WTC11 (cell line): ENCODE results near the gene FHOD3. TPM values are rescaled to one million over a fixed set of nuclear protein-coding genes. Genes with fewer than 3 reads are reported as not detected.

Experiments used
- ATAC-seq: fragments of 200-7000 bp; cut with Tn5 transposase; 2 replicates; pipeline ENCODE4 v1.10.0; 2021; ENCODE audit warnings: mild to moderate bottlenecking, moderate library complexity
- CTCF ChIA-PET: fragments of 300-600 bp; sonication (Branson Sonifier 250); formaldehyde crosslinking; loops from one replicate; lab custom pipeline; 2021; ENCODE audit warnings: antibody characterized with exemption; lab: Charles Lee
- POLR2A ChIA-PET: fragments of 350-600 bp; sonication (Branson Sonifier 250); formaldehyde crosslinking; loops from one replicate; lab custom pipeline; 2021; ENCODE audit warnings: antibody characterized with exemption; lab: Charles Lee
- DNase-seq: peaks from one replicate; pipeline ENCODE4 v3.0.0; 2021; ENCODE audit warnings: low spot score
- H3K27ac Mint-ChIP-seq: 2 replicates; pipeline ENCODE4 v1.8.0; 2021; ENCODE audit warnings: mixed read lengths
- H3K27me3 Mint-ChIP-seq: 2 replicates; pipeline ENCODE4 v1.8.0; 2021; ENCODE audit warnings: low read depth, mild to moderate bottlenecking, moderate library complexity, mixed read lengths
- H3K36me3 Mint-ChIP-seq: 2 replicates; pipeline ENCODE4 v1.8.0; 2021; ENCODE audit warnings: mixed read lengths
- H3K4me1 Mint-ChIP-seq: 2 replicates; pipeline ENCODE4 v1.8.0; 2022; ENCODE audit warnings: mixed read lengths
- H3K4me3 Mint-ChIP-seq: 2 replicates; pipeline ENCODE4 v1.8.0; 2021; ENCODE audit warnings: mild to moderate bottlenecking, moderate library complexity, mixed read lengths
- H3K9me3 Mint-ChIP-seq: 2 replicates; pipeline ENCODE4 v1.8.0; 2021; ENCODE audit warnings: mixed read lengths
- AR ChIP-seq: fragments of 250-450 bp; sonication (Bioruptor Pico); IDR thresholded peaks from 2 replicates; pipeline ENCODE4 v1.9.0; 2021; ENCODE audit warnings: mild to moderate bottlenecking
- ATF6 ChIP-seq: sonication (generic); formaldehyde crosslinking; IDR thresholded peaks from 2 replicates; pipeline ENCODE4 v1.8.1; 2023; ENCODE audit warnings: mild to moderate bottlenecking, missing genetic modification reagents
- CDX4 ChIP-seq: fragments of 250-450 bp; sonication (Bioruptor Pico); IDR thresholded peaks from 2 replicates; pipeline ENCODE4 v1.9.0; 2021; ENCODE audit warnings: moderate library complexity, mild to moderate bottlenecking, inconsistent platforms, borderline replicate concordance
- E2F5 ChIP-seq: sonication (generic); formaldehyde crosslinking; IDR thresholded peaks from 2 replicates; pipeline ENCODE4 v1.8.1; 2022; ENCODE audit warnings: mild to moderate bottlenecking, moderate library complexity, missing genetic modification reagents
- ETV6 ChIP-seq: sonication (generic); formaldehyde crosslinking; IDR thresholded peaks from 2 replicates; pipeline ENCODE4 v1.8.1; 2022; ENCODE audit warnings: mild to moderate bottlenecking, missing genetic modification reagents
- FOXJ3 ChIP-seq: sonication (generic); formaldehyde crosslinking; IDR thresholded peaks from 2 replicates; pipeline ENCODE4 v1.9.0; 2021; ENCODE audit warnings: missing genetic modification reagents, mild to moderate bottlenecking, borderline replicate concordance
- FOXK1 ChIP-seq: sonication (generic); formaldehyde crosslinking; IDR thresholded peaks from 2 replicates; pipeline ENCODE4 v1.8.0; 2022; ENCODE audit warnings: mild to moderate bottlenecking, moderate library complexity, missing genetic modification reagents
- HMGXB4 ChIP-seq: sonication (generic); formaldehyde crosslinking; IDR thresholded peaks from 2 replicates; pipeline ENCODE4 v1.8.1; 2023; ENCODE audit warnings: mild to moderate bottlenecking, moderate library complexity, missing genetic modification reagents
- NR3C1 ChIP-seq: sonication (generic); formaldehyde crosslinking; conservative IDR thresholded peaks from 2 replicates; pipeline ENCODE4 v1.8.1; 2023; ENCODE audit warnings: low read depth, mild to moderate bottlenecking, missing genetic modification reagents
- PRDM15 ChIP-seq: sonication (generic); formaldehyde crosslinking; IDR thresholded peaks from 2 replicates; pipeline ENCODE4 v1.8.0; 2022; ENCODE audit warnings: missing genetic modification reagents
- RELA ChIP-seq: sonication (generic); formaldehyde crosslinking; IDR thresholded peaks from 2 replicates; pipeline ENCODE4 v1.8.1; 2022; ENCODE audit warnings: missing genetic modification reagents, mild to moderate bottlenecking, borderline replicate concordance
- ZBTB43 ChIP-seq: sonication (generic); formaldehyde crosslinking; IDR thresholded peaks from 2 replicates; pipeline ENCODE4 v1.8.1; 2023; ENCODE audit warnings: mild to moderate bottlenecking, missing genetic modification reagents
- ZNF232 ChIP-seq: sonication (generic); formaldehyde crosslinking; IDR thresholded peaks from 2 replicates; pipeline ENCODE4 v1.8.0; 2022; ENCODE audit warnings: mild to moderate bottlenecking, missing genetic modification reagents
- ZNF317 ChIP-seq: sonication (generic); formaldehyde crosslinking; IDR thresholded peaks from 2 replicates; pipeline ENCODE4 v1.8.1; 2023; ENCODE audit warnings: low read depth, mild to moderate bottlenecking, moderate library complexity, missing genetic modification reagents, borderline replicate concordance
- ZNF512 ChIP-seq: sonication (generic); formaldehyde crosslinking; IDR thresholded peaks from 2 replicates; pipeline ENCODE4 v1.8.1; 2022; ENCODE audit warnings: missing genetic modification reagents, borderline replicate concordance
- total RNA-seq: library from RNA; stranded (reverse); gene quantifications from 3 replicates; pipeline ENCODE4 v1.2.3, GENCODE V29; 2021

The FHOD3 gene
- total RNA-seq, 1 experiment from 2014 or later = 3.8 TPM

- ATAC-seq = no peak
- Mint-ChIP-seq H3K4me3 (no peak overlapping the region), H3K27ac (no peak overlapping the region), H3K36me3 (no peaks in the 10 kb centered on the region), H3K9me3 (no peaks in the 10 kb centered on the region), H3K27me3 (no peaks in the 10 kb centered on the region; the same call in 1 of the 2 replicates), H3K4me1 (peaks cover 18% of the 10 kb centered on the region)
- CTCF ChIA-PET = interaction anchor here (1.3 kb wide), 1 partner anchor 31 kb away, joined by 3 read pairs; no protein-coding TSS in a partner anchor
- TF ChIP-seq HMGXB4 (CRISPR knock-in tag) (no peak), ZNF232 (CRISPR knock-in tag) (no peak), CDX4 (CRISPR knock-in tag) (no peak)
- POLR2A ChIA-PET = no interaction called here
- DNase-seq = no peak
These were observed 421.3 kb downstream of the FHOD3 start for GRCh38 chr18:36718705-36719328.

GRCh38 chr18:36719630-36720029, 422.1 kb downstream of the FHOD3 start:
- ChIA-PET POLR2A (no interaction called here), CTCF (no interaction called here)
- Mint-ChIP-seq H3K36me3 (no peaks in the 10 kb centered on the region), H3K9me3 (no peaks in the 10 kb centered on the region), H3K4me1 (peaks cover 20% of the 10 kb centered on the region), H3K27ac (no peak overlapping the region), H3K27me3 (no peaks in the 10 kb centered on the region; the same call in 1 of the 2 replicates), H3K4me3 (no peak overlapping the region)
- DNase-seq = no peak
- no peak for ATAC-seq
- TF ChIP-seq AR (CRISPR knock-in tag) = no peak
- no peak for TF ChIP-seq FOXJ3
- no peak for TF ChIP-seq PRDM15 (CRISPR knock-in tag)
- no peak for TF ChIP-seq ZNF317 (CRISPR knock-in tag)
- TF ChIP-seq ZNF512 = no peak
- TF ChIP-seq FOXK1 = no peak
- no peak for TF ChIP-seq RELA (CRISPR knock-in tag)
- no peak for TF ChIP-seq ZBTB43
- no peak for TF ChIP-seq E2F5
- no peak for TF ChIP-seq ETV6 (CRISPR knock-in tag)
- TF ChIP-seq NR3C1 = no peak
- TF ChIP-seq ATF6 (CRISPR knock-in tag) = no peak
- TF ChIP-seq HMGXB4 (CRISPR knock-in tag) = no peak
